ENCODE data around the gene KLHL12. TPM values are rescaled to one million over a fixed set of nuclear protein-coding genes. Genes with fewer than 3 reads are reported as not detected.
"Not testable (repeated sequence)": the region's sequence is repeated elsewhere in the genome, so short reads cannot be mapped to it uniquely, and the experiment has no call there.

KLHL12 gene
- total and polyA plus RNA-seq, 7 experiments from 2014 or later: 12.1 to 28.0 (median 18.3) TPM

DNA sequence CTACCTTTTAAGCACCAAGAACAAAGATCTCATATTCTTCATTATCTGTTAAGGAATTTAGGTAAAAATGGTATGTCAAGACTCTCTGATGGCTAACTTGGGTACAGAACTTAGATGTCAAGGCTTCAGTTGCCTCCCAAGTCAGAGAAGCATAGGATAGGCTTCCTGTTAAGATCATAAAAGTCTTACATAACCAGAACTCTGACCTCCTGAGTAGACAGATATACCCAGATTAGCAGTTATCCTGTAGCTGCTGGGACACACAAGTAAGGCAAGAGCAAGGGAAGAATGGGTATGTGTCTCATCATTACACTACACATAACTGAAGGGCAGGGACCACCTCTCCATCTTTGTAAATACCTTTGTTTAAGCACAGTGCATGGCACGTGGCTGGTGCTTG is 15.4 kb upstream of the KLHL12 start:
- Mint-ChIP-seq H3K27ac (peak overlapping the region in 2 of 9 donors; percentile 7 to 66), H3K27me3 (no peaks in the 10 kb centered on the region), H3K4me1 (peaks cover 0 to 3% (median 0%) of the 10 kb centered on the region in 7 donors), H3K9me3 (no peaks in the 10 kb centered on the region), H3K36me3 (peaks cover 7 to 46% (median 23%) of the 10 kb centered on the region in 5 donors), H3K4me3 (no peak overlapping the region)
- ChIA-PET CTCF (interaction anchor here (1.2 kb wide), 1 partner anchor 51 kb away, joined by 4 read pairs; no protein-coding TSS in a partner anchor), POLR2A (interaction anchor here (0.5 to 1.8 kb wide), 2 partner anchors 12 to 669 kb away, joined by 3 to 6 read pairs; no protein-coding TSS in a partner anchor)
- no peak overlapping the region for H3K4me3 ChIP-seq (ENCODE audit: low read length)
- H3K9me3 ChIP-seq (ENCODE audit: control insufficient read depth in 2 of 3, low read length in 3 of 3): no peaks in the 10 kb centered on the region
- no peaks in the 10 kb centered on the region for H3K27me3 ChIP-seq (ENCODE audit: control insufficient read depth in 2 of 2, insufficient read depth in 2 of 2, low read length in 2 of 2)
- peaks cover 19 to 69% (median 23%) of the 10 kb centered on the region in 3 experiments for H3K36me3 ChIP-seq (ENCODE audit: control insufficient read depth in 2 of 3, insufficient read depth in 3 of 3, low read length in 3 of 3)
- DNase-seq (no peak), ATAC-seq (no peak)
- H3K27ac ChIP-seq (ENCODE audit: low read depth, low read length): no peak overlapping the region
- intact Hi-C loops (cut with micrococcal nuclease): loop anchor here in 1 of 2 donors (2.0 kb wide), 1 partner anchor 16 kb away; the partner anchor contains the start of gene ADIPOR1
- H3K4me1 ChIP-seq (ENCODE audit: control insufficient read depth in 2 of 2, insufficient read depth in 2 of 2, low read length in 2 of 2): no peaks in the 10 kb centered on the region

DNA sequence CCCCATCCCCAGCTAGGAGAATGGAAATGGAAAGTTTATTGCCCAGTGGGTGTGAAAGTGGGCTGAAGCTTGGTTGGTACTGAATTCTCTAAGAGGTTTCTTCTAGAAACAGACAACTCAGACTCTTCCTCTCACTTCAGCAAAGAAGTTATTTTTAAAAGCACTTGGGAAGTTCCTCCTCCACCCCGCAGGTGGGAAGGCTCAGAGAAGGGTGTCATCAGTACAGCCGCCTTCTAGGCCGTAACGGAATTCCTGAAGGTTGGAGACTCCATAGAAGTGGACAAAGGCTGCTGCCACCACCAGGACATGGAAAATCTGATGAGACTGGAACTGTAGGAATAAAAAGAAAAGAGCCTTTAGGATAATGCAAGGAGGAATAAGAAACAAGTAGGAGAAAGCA is 14.3 kb upstream of the KLHL12 start:
- peaks cover 7 to 44% (median 23%) of the 10 kb centered on the region in 5 donors for H3K36me3 Mint-ChIP-seq
- H3K4me3 Mint-ChIP-seq: no peak overlapping the region
- H3K4me1 ChIP-seq (ENCODE audit: control insufficient read depth in 2 of 2, insufficient read depth in 2 of 2, low read length in 2 of 2): no peaks in the 10 kb centered on the region
- CTCF ChIA-PET: interaction anchor here (1.2 kb wide), 1 partner anchor 52 kb away, joined by 4 read pairs; no protein-coding TSS in a partner anchor
- no peak overlapping the region for H3K4me3 ChIP-seq (ENCODE audit: low read length)
- no peak for DNase-seq
- H3K36me3 ChIP-seq (ENCODE audit: control insufficient read depth in 2 of 3, insufficient read depth in 3 of 3, low read length in 3 of 3): peaks cover 19 to 61% (median 21%) of the 10 kb centered on the region in 3 experiments
- peaks cover 0 to 2% (median 0%) of the 10 kb centered on the region in 7 donors for H3K4me1 Mint-ChIP-seq
- no peaks in the 10 kb centered on the region for H3K27me3 ChIP-seq (ENCODE audit: control insufficient read depth in 2 of 2, insufficient read depth in 2 of 2, low read length in 2 of 2)
- peaks cover 0 to 4% (median 0%) of the 10 kb centered on the region in 5 donors for H3K27me3 Mint-ChIP-seq
- H3K9me3 ChIP-seq (ENCODE audit: control insufficient read depth in 2 of 3, low read length in 3 of 3): no peaks in the 10 kb centered on the region
- intact Hi-C loops (cut with micrococcal nuclease): no loop called here
- no peak for ATAC-seq
- POLR2A ChIA-PET: no interaction called here
- H3K9me3 Mint-ChIP-seq: no peaks in the 10 kb centered on the region
- no peak overlapping the region for H3K27ac ChIP-seq (ENCODE audit: low read depth, low read length)
- no peak overlapping the region for H3K27ac Mint-ChIP-seq

DNA sequence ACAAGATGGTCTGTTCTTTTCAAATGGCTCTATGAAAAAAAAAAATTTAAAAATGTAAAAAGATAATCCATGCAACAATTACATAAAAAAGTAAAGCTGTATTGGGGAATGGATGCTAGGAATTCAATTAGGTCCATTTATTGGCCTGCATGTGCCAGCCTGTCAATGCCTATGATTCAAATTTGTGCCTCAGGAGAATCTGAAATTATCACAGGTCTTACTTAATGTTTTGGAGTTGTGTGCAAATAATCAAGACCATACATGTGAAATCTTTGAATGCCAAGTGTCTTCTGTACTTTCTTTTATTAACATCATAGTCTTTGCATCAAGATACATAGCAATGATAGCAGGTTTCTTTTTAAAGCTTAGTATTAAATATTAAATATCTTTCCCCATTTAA is 13.5 kb upstream of the KLHL12 start:
- no peak overlapping the region for H3K4me3 ChIP-seq (ENCODE audit: low read length)
- H3K9me3 ChIP-seq (ENCODE audit: control insufficient read depth in 2 of 3, low read length in 3 of 3): no peaks in the 10 kb centered on the region
- Mint-ChIP-seq H3K36me3 (peaks cover 7 to 36% (median 20%) of the 10 kb centered on the region in 5 donors), H3K27ac (no peak overlapping the region), H3K27me3 (peaks cover 0 to 4% (median 0%) of the 10 kb centered on the region in 5 donors), H3K4me3 (no peak overlapping the region), H3K9me3 (no peaks in the 10 kb centered on the region), H3K4me1 (no peaks in the 10 kb centered on the region)
- peaks cover 17 to 52% (median 19%) of the 10 kb centered on the region in 3 experiments for H3K36me3 ChIP-seq (ENCODE audit: control insufficient read depth in 2 of 3, insufficient read depth in 3 of 3, low read length in 3 of 3)
- no peak overlapping the region for H3K27ac ChIP-seq (ENCODE audit: low read depth, low read length)
- intact Hi-C loops (cut with micrococcal nuclease): no loop called here
- no peak for ATAC-seq
- no peak for DNase-seq
- H3K4me1 ChIP-seq (ENCODE audit: control insufficient read depth in 2 of 2, insufficient read depth in 2 of 2, low read length in 2 of 2): no peaks in the 10 kb centered on the region
- ChIA-PET POLR2A (interaction anchor here (0.7 kb wide), 1 partner anchor 12 kb away, joined by 3 read pairs; no protein-coding TSS in a partner anchor), CTCF (no interaction called here)
- no peaks in the 10 kb centered on the region for H3K27me3 ChIP-seq (ENCODE audit: control insufficient read depth in 2 of 2, insufficient read depth in 2 of 2, low read length in 2 of 2)

GRCh38 chr1:202938287-202938925 is 11.4 kb upstream of the KLHL12 start:
- POLR2A ChIA-PET: no interaction called here
- no peak for DNase-seq
- Mint-ChIP-seq H3K36me3 (peaks cover 7 to 23% (median 12%) of the 10 kb centered on the region in 5 donors), H3K4me1 (no peaks in the 10 kb centered on the region), H3K27me3 (peaks cover 5 to 20% (median 15%) of the 10 kb centered on the region in 5 donors), H3K27ac (no peak overlapping the region), H3K4me3 (no peak overlapping the region), H3K9me3 (peaks cover 0 to under 1% (median 0%) of the 10 kb centered on the region in 11 donors)
- H3K27ac ChIP-seq (ENCODE audit: low read depth, low read length): no peak overlapping the region
- H3K4me1 ChIP-seq (ENCODE audit: control insufficient read depth in 2 of 2, insufficient read depth in 2 of 2, low read length in 2 of 2): no peaks in the 10 kb centered on the region
- no peaks in the 10 kb centered on the region for H3K27me3 ChIP-seq (ENCODE audit: control insufficient read depth in 2 of 2, insufficient read depth in 2 of 2, low read length in 2 of 2)
- no peak for ATAC-seq
- CTCF ChIA-PET: no interaction called here
- peaks cover 0 to 31% (median 8%) of the 10 kb centered on the region in 3 experiments for H3K36me3 ChIP-seq (ENCODE audit: control insufficient read depth in 2 of 3, insufficient read depth in 3 of 3, low read length in 3 of 3)
- no peaks in the 10 kb centered on the region for H3K9me3 ChIP-seq (ENCODE audit: control insufficient read depth in 2 of 3, low read length in 3 of 3)
- H3K4me3 ChIP-seq (ENCODE audit: low read length): no peak overlapping the region
- intact Hi-C loops (cut with micrococcal nuclease): no loop called here

GRCh38 chr1:202936409-202936808 is 9.4 kb upstream of the KLHL12 start:
- not testable (repeated sequence) for ATAC-seq

GRCh38 chr1:202935844-202936243 is 8.8 kb upstream of the KLHL12 start:
- no peak overlapping the region for H3K27ac Mint-ChIP-seq
- Histone ChIP-seq H3K27ac (ENCODE audit: low read depth, low read length) (no peak overlapping the region), H3K4me3 (ENCODE audit: low read length) (no peak overlapping the region), H3K36me3 (ENCODE audit: control insufficient read depth in 2 of 3, insufficient read depth in 3 of 3, low read length in 3 of 3) (peaks cover 0 to 7% (median 4%) of the 10 kb centered on the region in 3 experiments), H3K4me1 (ENCODE audit: control insufficient read depth in 2 of 2, insufficient read depth in 2 of 2, low read length in 2 of 2) (no peaks in the 10 kb centered on the region), H3K27me3 (ENCODE audit: control insufficient read depth in 2 of 2, insufficient read depth in 2 of 2, low read length in 2 of 2) (no peaks in the 10 kb centered on the region), H3K9me3 (ENCODE audit: control insufficient read depth in 2 of 3, low read length in 3 of 3) (no peaks in the 10 kb centered on the region)
- no peak for ATAC-seq
- POLR2A ChIA-PET: no interaction called here
- peaks cover 5 to 28% (median 15%) of the 10 kb centered on the region in 5 donors for H3K27me3 Mint-ChIP-seq
- intact Hi-C loops (cut with micrococcal nuclease): no loop called here
- CTCF ChIA-PET: no interaction called here
- H3K36me3 Mint-ChIP-seq: peaks cover 0 to 8% (median 0%) of the 10 kb centered on the region in 5 donors
- H3K4me3 Mint-ChIP-seq: no peak overlapping the region
- H3K4me1 Mint-ChIP-seq: no peaks in the 10 kb centered on the region
- no peak for DNase-seq
- peaks cover 0 to 3% (median 0%) of the 10 kb centered on the region in 11 donors for H3K9me3 Mint-ChIP-seq

More at GRCh38 chr1:202936409-202936808, 9.4 kb upstream of the KLHL12 start:
- CTCF ChIA-PET; H3K27ac ChIP-seq (ENCODE audit: low read depth, low read length); intact Hi-C loops (cut with micrococcal nuclease); H3K4me1 ChIP-seq (ENCODE audit: control insufficient read depth in 2 of 2, insufficient read depth in 2 of 2, low read length in 2 of 2); H3K9me3 Mint-ChIP-seq; H3K4me3 ChIP-seq (ENCODE audit: low read length); DNase-seq; H3K27ac Mint-ChIP-seq; POLR2A ChIA-PET; H3K27me3 ChIP-seq (ENCODE audit: control insufficient read depth in 2 of 2, insufficient read depth in 2 of 2, low read length in 2 of 2); H3K4me3 Mint-ChIP-seq; H3K4me1 Mint-ChIP-seq; H3K9me3 ChIP-seq (ENCODE audit: control insufficient read depth in 2 of 3, low read length in 3 of 3): not testable (repeated sequence)
- H3K36me3 ChIP-seq (ENCODE audit: control insufficient read depth in 2 of 3, insufficient read depth in 3 of 3, low read length in 3 of 3): peaks cover 0 to 13% (median 4%) of the 10 kb centered on the region in 3 experiments
- H3K27me3 Mint-ChIP-seq: peaks cover 5 to 27% (median 15%) of the 10 kb centered on the region in 5 donors
- H3K36me3 Mint-ChIP-seq: peaks cover 0 to 14% (median 0%) of the 10 kb centered on the region in 5 donors
